ENCODE measurements around the gene C17orf113.

The C17orf113 gene

GRCh38 chr17:42072323-42073187 lies 22.2 kb upstream of the C17orf113 start:
- no peak for DNase-seq

- DNase-seq, result no peak
These were observed 21.4 kb upstream of the C17orf113 start for GRCh38 chr17:42071810-42072209.

- no peak for DNase-seq
These were observed 18.6 kb upstream of the C17orf113 start for GRCh38 chr17:42068979-42069378.

- DNase-seq, result no peak
These were observed 17.1 kb upstream of the C17orf113 start for GRCh38 chr17:42067371-42068091.

GRCh38 chr17:42065201-42065600 lies 14.8 kb upstream of the C17orf113 start:
- DNase-seq, result no peak

GRCh38 chr17:42062681-42063080 lies 12.3 kb upstream of the C17orf113 start:
- no peak for DNase-seq

- DNase-seq, result no peak
These were observed 11.5 kb upstream of the C17orf113 start for GRCh38 chr17:42061646-42062487.

- DNase-seq, result no peak
These were observed 9.8 kb upstream of the C17orf113 start for GRCh38 chr17:42060231-42060630.

- no peak for DNase-seq
These were observed 9.4 kb upstream of the C17orf113 start for GRCh38 chr17:42059815-42060214.

- DNase-seq, result no peak
These were observed 7.7 kb upstream of the C17orf113 start for GRCh38 chr17:42058063-42058462.

- no peak for DNase-seq
These were observed 6.2 kb upstream of the C17orf113 start for GRCh38 chr17:42056635-42057034.

GRCh38 chr17:42055496-42055895 lies 5.1 kb upstream of the C17orf113 start:
- no peak for DNase-seq

- DNase-seq, result no peak
These were observed 4.6 kb upstream of the C17orf113 start for GRCh38 chr17:42055027-42055426.

GRCh38 chr17:42053731-42054500 lies 3.5 kb upstream of the C17orf113 start:
- DNase-seq, result no peak

GRCh38 chr17:42052346-42052877 lies 2.0 kb upstream of the C17orf113 start:
- no peak for DNase-seq

- no peak for DNase-seq
These were observed 1.2 kb upstream of the C17orf113 start for GRCh38 chr17:42051645-42052044.

- DNase-seq, result no peak
These were observed 606 bp upstream of the C17orf113 start for GRCh38 chr17:42051013-42051400.

- DNase-seq, result no peak
These were observed 488 bp downstream of the C17orf113 start for GRCh38 chr17:42049834-42050392.

- DNase-seq, result no peak
These were observed 3.1 kb downstream of the C17orf113 start for GRCh38 chr17:42047343-42047742.

GRCh38 chr17:42045719-42046118 lies 4.7 kb downstream of the C17orf113 start:
- no peak for DNase-seq

GRCh38 chr17:42042598-42043319 lies 7.6 kb downstream of the C17orf113 start:
- DNase-seq, result no peak
